Endothelial cell of umbilical vein (primary cell): Measurements from ENCODE around the gene CAMTA1. TPM values are rescaled to one million over a fixed set of nuclear protein-coding genes. Genes with fewer than 3 reads are reported as not detected.
"Not testable (repeated sequence)": the region's sequence is repeated elsewhere in the genome, so short reads cannot be mapped to it uniquely, and the experiment has no call there.

Experiments used
- BruUV-seq: library from RNA; stranded (reverse); fragments of 400-500 nt; replicated peaks from 2 replicates; lab custom pipeline; 2021; lab: Mats Ljungman, UMichigan
- CTCF ChIA-PET: fragments of 300-600, 350-600 bp; sonication (Branson Sonifier 250); formaldehyde crosslinking; loops from one replicate; lab custom pipeline; 2021; ENCODE audit warnings: antibody characterized with exemption, inconsistent platforms; lab: Charles Lee
- POLR2A ChIA-PET: fragments of 300-600, 350-600 bp; sonication (Branson Sonifier 250); formaldehyde crosslinking; loops from one replicate; lab custom pipeline; 2021; ENCODE audit warnings: antibody characterized with exemption, inconsistent platforms; lab: Charles Lee
- DNase-seq: peaks from one replicate; pipeline ENCODE4 v3.0.0-alpha.2; 2011; ENCODE audit warnings: low read depth, low spot score
- FAIRE-seq: peaks from 2 replicates; lab custom pipeline; 2011; peaks lifted over from hg19 to GRCh38; lab: Jason Lieb, UNC
- H2AFZ ChIP-seq: 2 replicates; pipeline ENCODE4 v1.6.0; 2012; ENCODE audit warnings: low read depth, low read length, control low read depth, inconsistent platforms
- H3K27ac ChIP-seq: 2 replicates; pipeline ENCODE4 v1.5.1; 2011; ENCODE audit warnings: low read depth, mild to moderate bottlenecking, control low read depth, low read length, moderate library complexity; ENCODE audit not compliant: insufficient read depth
- H3K27me3 ChIP-seq, 2 experiments: 2 replicates each; pipeline versions ENCODE4 v1.6.0 to v1.6.1; 2011; ENCODE audit warnings: low read length in 2 of 2, mixed read lengths in 1 of 2; ENCODE audit not compliant: control insufficient read depth in 2 of 2, insufficient read depth in 2 of 2
- H3K36me3 ChIP-seq, 2 experiments: 2 replicates in 1 of 2; 3 replicates in 1 of 2; pipeline ENCODE4 v1.5.1; 2011; ENCODE audit warnings: low read length in 2 of 2, mild to moderate bottlenecking in 1 of 2, moderate library complexity in 1 of 2; ENCODE audit not compliant: control insufficient read depth in 2 of 2, insufficient read depth in 2 of 2; ENCODE audit errors: extremely low read depth in 1 of 2
- H3K4me1 ChIP-seq: 3 replicates; pipeline ENCODE4 v1.5.1; 2011; ENCODE audit warnings: mild to moderate bottlenecking, low read length; ENCODE audit not compliant: control insufficient read depth, insufficient read depth; ENCODE audit errors: extremely low read depth
- H3K4me2 ChIP-seq: 2 replicates; pipeline ENCODE4 v1.6.1; 2011; ENCODE audit warnings: low read length, control low read depth, mixed read lengths; ENCODE audit not compliant: insufficient read depth
- H3K4me3 ChIP-seq, 3 experiments: fragments of 200-600 bp in 1 of 3; sonication (generic), shearing (Covaris generic) in 1 of 3; replicated peaks in 1 of 3; 2 replicates each; pipeline ENCODE4 v1.5.1; 2011 to 2016; ENCODE audit warnings: control low read depth in 3 of 3, low read length in 3 of 3, mild to moderate bottlenecking in 2 of 3, inconsistent platforms in 1 of 3, low read depth in 1 of 3, moderate library complexity in 1 of 3; ENCODE audit not compliant: insufficient read depth in 1 of 3
- H3K79me2 ChIP-seq: 2 replicates; pipeline ENCODE4 v1.6.0; 2012; ENCODE audit warnings: low read length, inconsistent platforms; ENCODE audit not compliant: control insufficient read depth, insufficient read depth
- H3K9ac ChIP-seq: replicated peaks from 2 replicates; pipeline ENCODE3; 2011; ENCODE audit warnings: low read length, control low read depth; ENCODE audit not compliant: insufficient read depth; ENCODE audit errors: extremely low read depth
- H3K9me1 ChIP-seq: replicated peaks from 3 replicates; pipeline ENCODE4 v1.6.0; 2011; ENCODE audit warnings: mild to moderate bottlenecking, low read length; ENCODE audit not compliant: control insufficient read depth, insufficient read depth; ENCODE audit errors: extremely low read depth
- H3K9me3 ChIP-seq: replicated peaks from 2 replicates; pipeline ENCODE4 v1.5.1; 2012; ENCODE audit warnings: low read length, inconsistent platforms; ENCODE audit not compliant: control insufficient read depth, insufficient read depth
- H4K20me1 ChIP-seq: replicated peaks from 2 replicates; pipeline ENCODE3; 2011; ENCODE audit warnings: mild to moderate bottlenecking, low read length; ENCODE audit not compliant: control insufficient read depth, insufficient read depth; ENCODE audit errors: extremely low read depth
- JUN ChIP-seq: IDR thresholded peaks from 2 replicates; pipeline ENCODE4 v1.6.1; 2011; ENCODE audit warnings: borderline replicate concordance, low read depth; ENCODE audit not compliant: insufficient read length, insufficient read depth
- MAX ChIP-seq: IDR thresholded peaks from 2 replicates; pipeline ENCODE4 v1.6.1; 2011; ENCODE audit not compliant: insufficient read depth, insufficient read length
- dilution Hi-C: fragments of 300-500 bp; cut with MboI; formaldehyde crosslinking; loops from one replicate; pipeline ENCODE4 v1.15.0; 2019; ENCODE audit warnings: low sequenced_read_pairs; ENCODE audit not compliant: extremely low pct_ligation_motif_present
- intact Hi-C: fragments of 100-400 bp; cut with micrococcal nuclease; formaldehyde crosslinking; loops from one replicate; pipeline ENCODE4 v1.10.0; 2022
- polyA plus RNA-seq, 4 experiments: library from polyadenylated mRNA; depleted of rRNA in 3 of 4; stranded (reverse) in 3 of 4; unstranded in 1 of 4; fragments of >200 nt; gene quantifications; 2 replicates each; pipeline versions ENCODE4 v1.2.1 to v1.2.3, GENCODE V29; 2011 to 2012; ENCODE audit warnings: missing spikeins in 1 of 4
- total RNA-seq: library from RNA; stranded (reverse); gene quantifications from 2 replicates; pipeline ENCODE4 v1.2.3, GENCODE V29; 2021
- TF ChIP-seq, protein P1 (sequence below), 2 donors: IDR thresholded peaks; 1 replicate in 1 of 2; 2 replicates in 1 of 2; pipeline ENCODE4 v1.5.1; 2011; ENCODE audit warnings: low read length in 2 of 2, mild to moderate bottlenecking in 2 of 2, moderate library complexity in 2 of 2, control low read depth in 1 of 2, inconsistent platforms in 1 of 2, low read depth in 1 of 2; ENCODE audit not compliant: insufficient read depth in 1 of 2; ENCODE audit errors: extremely low read depth in 1 of 2

Gene CAMTA1
- total and polyA plus RNA-seq, 2 donors (not counting 3 experiments of a cell fraction or from before 2014, with no cell fraction given), result 50.8 to 92.7 TPM

GRCh38 chr1:7145947-7146346, 360.7 kb downstream of the CAMTA1 start:
- H3K4me3 ChIP-seq, result no peak overlapping the region
- intact Hi-C loops, result no loop called here
- H3K79me2 ChIP-seq, result no peaks in the 10 kb centered on the region
- H4K20me1 ChIP-seq, result no peaks in the 10 kb centered on the region
- dilution Hi-C loops, result no loop called here
- no peaks in the 10 kb centered on the region for H3K27me3 ChIP-seq
- no peak for TF ChIP-seq JUN
- FAIRE-seq (no peak), DNase-seq (no peak)
- ChIA-PET POLR2A (no interaction called here), CTCF (no interaction called here)
- no TSS peak for BruUV-seq
- H3K27ac ChIP-seq, result no peak overlapping the region
- no peak overlapping the region for H3K9ac ChIP-seq
- H3K36me3 ChIP-seq, result no peaks in the 10 kb centered on the region
- no peak overlapping the region for H3K4me2 ChIP-seq
- no peaks in the 10 kb centered on the region for H3K4me1 ChIP-seq
- H2AFZ ChIP-seq, result no peak overlapping the region
- no peaks in the 10 kb centered on the region for H3K9me1 ChIP-seq
- no peaks in the 10 kb centered on the region for H3K9me3 ChIP-seq

DNA sequence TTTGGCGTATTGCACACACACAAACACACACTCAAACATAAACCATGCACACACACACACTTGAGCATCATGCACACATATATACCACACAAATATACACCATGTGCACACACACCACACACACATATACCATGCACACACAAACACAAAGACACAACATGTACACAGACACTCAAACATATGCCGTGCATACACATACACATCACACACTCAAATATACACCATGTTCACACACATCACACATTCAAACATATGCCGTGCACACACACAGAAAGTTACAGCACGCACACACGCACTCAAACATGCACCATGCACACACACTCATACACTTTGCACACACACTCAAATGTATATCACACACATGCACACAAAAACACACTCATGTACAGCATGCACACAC, 361.5 kb downstream of the CAMTA1 start:
- H3K4me3 ChIP-seq, result no peak overlapping the region
- H3K9me1 ChIP-seq, result no peaks in the 10 kb centered on the region
- H3K4me2 ChIP-seq, result no peak overlapping the region
- H3K9ac ChIP-seq, result no peak overlapping the region
- no peaks in the 10 kb centered on the region for H3K4me1 ChIP-seq
- POLR2A ChIA-PET, result no interaction called here
- H2AFZ ChIP-seq, result no peak overlapping the region
- H3K9me3 ChIP-seq, result no peaks in the 10 kb centered on the region
- FAIRE-seq (no peak), DNase-seq (no peak)
- intact Hi-C loops (no loop called here), dilution Hi-C loops (no loop called here)
- BruUV-seq, result no TSS peak
- no peaks in the 10 kb centered on the region for H3K36me3 ChIP-seq
- no peak overlapping the region for H3K27ac ChIP-seq
- TF ChIP-seq MAX, result no peak
- TF ChIP-seq, protein P1, sequence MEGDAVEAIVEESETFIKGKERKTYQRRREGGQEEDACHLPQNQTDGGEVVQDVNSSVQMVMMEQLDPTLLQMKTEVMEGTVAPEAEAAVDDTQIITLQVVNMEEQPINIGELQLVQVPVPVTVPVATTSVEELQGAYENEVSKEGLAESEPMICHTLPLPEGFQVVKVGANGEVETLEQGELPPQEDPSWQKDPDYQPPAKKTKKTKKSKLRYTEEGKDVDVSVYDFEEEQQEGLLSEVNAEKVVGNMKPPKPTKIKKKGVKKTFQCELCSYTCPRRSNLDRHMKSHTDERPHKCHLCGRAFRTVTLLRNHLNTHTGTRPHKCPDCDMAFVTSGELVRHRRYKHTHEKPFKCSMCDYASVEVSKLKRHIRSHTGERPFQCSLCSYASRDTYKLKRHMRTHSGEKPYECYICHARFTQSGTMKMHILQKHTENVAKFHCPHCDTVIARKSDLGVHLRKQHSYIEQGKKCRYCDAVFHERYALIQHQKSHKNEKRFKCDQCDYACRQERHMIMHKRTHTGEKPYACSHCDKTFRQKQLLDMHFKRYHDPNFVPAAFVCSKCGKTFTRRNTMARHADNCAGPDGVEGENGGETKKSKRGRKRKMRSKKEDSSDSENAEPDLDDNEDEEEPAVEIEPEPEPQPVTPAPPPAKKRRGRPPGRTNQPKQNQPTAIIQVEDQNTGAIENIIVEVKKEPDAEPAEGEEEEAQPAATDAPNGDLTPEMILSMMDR (IDR thresholded peaks at IDR 0.05; ENCODE audit: extremely low read depth in 1 of 2, insufficient read depth in 1 of 2, low read depth in 1 of 2, low read length in 2 of 2), result no peak
- no peaks in the 10 kb centered on the region for H4K20me1 ChIP-seq
- CTCF ChIA-PET, result no interaction called here
- H3K79me2 ChIP-seq, result no peaks in the 10 kb centered on the region
- H3K27me3 ChIP-seq, result no peaks in the 10 kb centered on the region

GRCh38 chr1:7147581-7148282, 362.5 kb downstream of the CAMTA1 start:
- H4K20me1 ChIP-seq, DNase-seq, H3K9me1 ChIP-seq, H3K9ac ChIP-seq, H3K4me3 ChIP-seq, intact Hi-C loops, H3K27me3 ChIP-seq, H3K9me3 ChIP-seq, dilution Hi-C loops, H2AFZ ChIP-seq, BruUV-seq, POLR2A ChIA-PET, H3K4me1 ChIP-seq, H3K27ac ChIP-seq, CTCF ChIA-PET, H3K79me2 ChIP-seq, FAIRE-seq, H3K4me2 ChIP-seq, H3K36me3 ChIP-seq: not testable (repeated sequence)
